SW480 (cell line): ENCODE results near the gene SYNGR2.

ENCODE experiments used
- DNase-seq: peaks from one replicate; pipeline ENCODE4 v3.0.0-alpha.2; 2016; ENCODE audit warnings: low spot score

The SYNGR2 gene

GRCh38 chr17:78143214-78144146, 24.9 kb upstream of the SYNGR2 start:
- no peak for DNase-seq

GRCh38 chr17:78144147-78144719, 24.1 kb upstream of the SYNGR2 start:
- DNase-seq: peak; percentile 41

GRCh38 chr17:78144736-78145641, 23.4 kb upstream of the SYNGR2 start:
- peak; percentile 57 for DNase-seq

GRCh38 chr17:78146471-78146869, 21.9 kb upstream of the SYNGR2 start:
- no peak for DNase-seq

GRCh38 chr17:78146881-78147280, 21.5 kb upstream of the SYNGR2 start:
- no peak for DNase-seq

- DNase-seq: no peak
Measured at GRCh38 chr17:78147315-78147998, 20.9 kb upstream of the SYNGR2 start.

- DNase-seq: no peak
Measured at GRCh38 chr17:78148286-78149016, 19.9 kb upstream of the SYNGR2 start.

GRCh38 chr17:78151514-78152008, 16.8 kb upstream of the SYNGR2 start:
- peak; percentile 94 for DNase-seq

GRCh38 chr17:78154903-78155811, 13.2 kb upstream of the SYNGR2 start:
- no peak for DNase-seq

- DNase-seq: no peak
Measured at GRCh38 chr17:78159575-78160158, 8.7 kb upstream of the SYNGR2 start.

GRCh38 chr17:78163881-78164747, 4.3 kb upstream of the SYNGR2 start:
- DNase-seq: no peak

- no peak for DNase-seq
Measured at GRCh38 chr17:78164748-78165607, 3.4 kb upstream of the SYNGR2 start.

- DNase-seq: no peak
Measured at GRCh38 chr17:78166416-78166815, 2.0 kb upstream of the SYNGR2 start.

- peak; percentile 79 for DNase-seq
Measured at GRCh38 chr17:78168903-78169793, 767 bp downstream of the SYNGR2 start.

- DNase-seq: no peak
Measured at GRCh38 chr17:78170692-78171590, 2.6 kb downstream of the SYNGR2 start.
